ENCODE results near the gene SRRM4. TPM values are rescaled to one million over a fixed set of nuclear protein-coding genes. Genes with fewer than 3 reads are reported as not detected.
"Not testable (repeated sequence)": the region's sequence is repeated elsewhere in the genome, so short reads cannot be mapped to it uniquely, and the experiment has no call there.

SRRM4 gene
- total RNA-seq, 4 donors from 2014 or later: under 0.01 to 0.14 (median 0.09) TPM; not detected in 1

DNA sequence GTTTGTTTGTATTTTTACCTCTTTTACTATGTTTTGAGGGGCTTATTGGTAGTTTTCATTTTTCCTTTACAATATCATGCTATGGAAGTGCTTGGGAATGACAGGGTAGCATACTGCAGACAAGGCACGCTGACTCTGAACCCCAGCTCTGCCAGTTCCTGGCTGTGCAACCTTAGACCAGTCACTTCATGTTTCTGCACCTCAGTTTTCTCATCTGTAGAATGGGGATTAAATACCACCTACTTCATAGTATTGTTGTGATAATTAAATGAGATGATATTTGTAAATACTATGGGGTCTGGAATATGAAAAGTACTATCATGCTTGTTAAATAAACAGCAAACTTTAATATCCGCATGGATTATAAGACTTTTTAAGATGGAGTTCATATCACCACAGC, 35.4 kb downstream of the SRRM4 start:
- DNase-seq: no peak
- intact Hi-C loops (cut with DNase I; ENCODE audit: low total_unique reads): no loop called here
- no peak overlapping the region for H3K4me3 ChIP-seq
- no peaks in the 10 kb centered on the region for H3K4me1 ChIP-seq
- no peak overlapping the region for H3K27ac ChIP-seq
- no peaks in the 10 kb centered on the region for H3K36me3 ChIP-seq
- H3K9me3 ChIP-seq: no peaks in the 10 kb centered on the region
- TF ChIP-seq CTCF (IDR thresholded peaks at IDR 0.05) (no peak), POLR2A (IDR thresholded peaks at IDR 0.05) (no peak)
- no peaks in the 10 kb centered on the region for H3K27me3 ChIP-seq

DNA sequence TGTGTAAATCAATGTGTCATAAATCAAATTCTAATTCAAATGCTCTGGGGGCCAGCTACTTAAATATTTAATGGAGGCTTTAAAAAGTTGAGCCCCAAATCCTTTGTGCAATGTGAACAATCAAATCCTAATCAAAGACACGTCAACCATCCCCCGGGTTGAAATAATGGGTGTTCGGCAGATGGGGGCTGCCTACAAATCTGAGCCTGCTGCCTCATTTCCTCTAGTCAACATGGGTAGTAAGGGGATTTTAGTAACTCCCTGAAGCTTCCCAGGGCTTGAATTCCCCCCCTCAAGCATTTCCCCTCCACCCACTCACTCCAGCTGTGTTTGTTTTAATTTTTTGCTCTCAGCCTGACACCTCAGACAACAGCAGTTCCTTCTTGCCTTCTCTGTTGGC, 37.8 kb downstream of the SRRM4 start:
- no peak for DNase-seq
- Histone ChIP-seq H3K9me3 (no peaks in the 10 kb centered on the region), H3K27me3 (no peaks in the 10 kb centered on the region), H3K4me3 (no peak overlapping the region), H3K4me1 (no peaks in the 10 kb centered on the region), H3K36me3 (no peaks in the 10 kb centered on the region), H3K27ac (no peak overlapping the region)
- no peak for TF ChIP-seq CTCF (IDR thresholded peaks at IDR 0.05)
- no peak for TF ChIP-seq POLR2A (IDR thresholded peaks at IDR 0.05)
- intact Hi-C loops (cut with DNase I; ENCODE audit: low total_unique reads): no loop called here

GRCh38 chr12:119020406-119021360, 39.3 kb downstream of the SRRM4 start:
- no peaks in the 10 kb centered on the region for H3K4me1 ChIP-seq
- H3K36me3 ChIP-seq: no peaks in the 10 kb centered on the region
- no peak for DNase-seq
- TF ChIP-seq POLR2A (IDR thresholded peaks at IDR 0.05) (no peak), CTCF (IDR thresholded peaks at IDR 0.05) (no peak)
- no peaks in the 10 kb centered on the region for H3K27me3 ChIP-seq
- H3K27ac ChIP-seq: no peak overlapping the region
- intact Hi-C loops (cut with DNase I; ENCODE audit: low total_unique reads): no loop called here
- no peaks in the 10 kb centered on the region for H3K9me3 ChIP-seq
- H3K4me3 ChIP-seq: no peak overlapping the region

- H3K4me3 ChIP-seq: no peak overlapping the region
- H3K4me1 ChIP-seq: no peaks in the 10 kb centered on the region
- no peak for TF ChIP-seq POLR2A (IDR thresholded peaks at IDR 0.05)
- TF ChIP-seq CTCF (IDR thresholded peaks at IDR 0.05): no peak
- no peak overlapping the region for H3K27ac ChIP-seq
- H3K9me3 ChIP-seq: no peaks in the 10 kb centered on the region
- no peaks in the 10 kb centered on the region for H3K27me3 ChIP-seq
- no peak for DNase-seq
- H3K36me3 ChIP-seq: no peaks in the 10 kb centered on the region
- intact Hi-C loops (cut with DNase I; ENCODE audit: low total_unique reads): no loop called here
Observed at GRCh38 chr12:119024356-119024755, 43.0 kb downstream of the SRRM4 start.

GRCh38 chr12:119025786-119026185, 44.4 kb downstream of the SRRM4 start:
- H3K27me3 ChIP-seq: no peaks in the 10 kb centered on the region

DNA sequence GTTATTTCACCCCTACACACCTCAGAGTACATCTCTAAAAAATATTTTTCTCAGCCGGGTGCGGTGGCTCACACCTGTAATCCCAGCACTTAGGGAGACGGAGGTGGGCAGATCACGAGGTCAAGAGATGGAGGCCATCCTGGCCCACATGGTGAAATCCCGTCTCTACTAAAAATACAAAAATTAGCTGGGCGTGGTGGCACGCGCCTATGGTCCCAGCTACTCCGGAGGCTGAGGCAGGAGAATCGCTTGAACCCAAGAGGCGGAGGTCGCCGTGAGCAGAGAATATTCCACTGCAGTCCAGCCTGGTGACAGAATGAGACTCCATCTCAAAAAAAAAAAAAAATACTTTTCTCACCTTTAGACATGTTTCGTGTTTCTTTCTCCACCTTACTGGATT, 52.0 kb downstream of the SRRM4 start:
- H3K27me3 ChIP-seq; intact Hi-C loops (cut with DNase I; ENCODE audit: low total_unique reads); H3K36me3 ChIP-seq; H3K4me1 ChIP-seq; DNase-seq; H3K9me3 ChIP-seq; H3K27ac ChIP-seq; H3K4me3 ChIP-seq: not testable (repeated sequence)

More at GRCh38 chr12:119025786-119026185, 44.4 kb downstream of the SRRM4 start:
- Histone ChIP-seq H3K36me3 (no peaks in the 10 kb centered on the region), H3K4me1 (no peaks in the 10 kb centered on the region), H3K9me3 (no peaks in the 10 kb centered on the region), H3K27ac (no peak overlapping the region), H3K4me3 (no peak overlapping the region)
- intact Hi-C loops (cut with DNase I; ENCODE audit: low total_unique reads): no loop called here
- TF ChIP-seq POLR2A (IDR thresholded peaks at IDR 0.05) (no peak), CTCF (IDR thresholded peaks at IDR 0.05) (no peak)
- no peak for DNase-seq

Measured in uterus (tissue), 4 donors.